ENCODE data around the gene RPL11.

RPL11 gene

DNA sequence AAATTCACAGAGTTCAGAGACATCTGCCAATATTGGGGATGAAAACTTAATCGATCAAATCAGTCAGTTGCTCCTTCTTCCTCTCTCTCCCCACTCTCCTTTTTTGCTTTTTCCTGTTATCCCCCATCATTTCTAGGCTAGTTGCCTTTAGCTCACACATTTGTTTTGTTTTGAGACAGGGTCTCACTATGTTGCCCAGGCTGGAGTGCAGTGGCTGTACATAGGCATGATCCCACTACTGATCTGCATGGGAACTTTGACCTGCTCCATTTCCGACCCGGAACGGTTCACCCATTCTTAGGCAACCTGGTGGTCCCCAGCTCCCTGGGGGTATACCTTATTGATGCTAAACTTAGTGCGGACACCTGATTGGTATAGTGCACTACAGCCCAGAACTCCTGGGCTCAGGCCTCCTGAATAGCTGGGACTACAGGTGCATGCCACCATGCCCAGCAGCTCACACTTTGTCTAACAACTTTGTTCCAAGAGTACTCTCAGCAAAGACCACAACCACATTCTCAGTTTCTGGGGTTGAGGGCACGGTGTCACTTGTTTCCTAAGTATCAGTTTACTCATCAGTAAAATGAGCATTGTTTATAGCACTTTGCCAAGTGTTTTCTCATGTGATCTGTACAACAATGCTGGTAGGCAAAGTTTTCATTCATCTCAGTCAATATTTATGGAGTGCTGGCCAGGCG lies 45.0 kb downstream of the RPL11 start:
- no peak for DNase-seq

DNA sequence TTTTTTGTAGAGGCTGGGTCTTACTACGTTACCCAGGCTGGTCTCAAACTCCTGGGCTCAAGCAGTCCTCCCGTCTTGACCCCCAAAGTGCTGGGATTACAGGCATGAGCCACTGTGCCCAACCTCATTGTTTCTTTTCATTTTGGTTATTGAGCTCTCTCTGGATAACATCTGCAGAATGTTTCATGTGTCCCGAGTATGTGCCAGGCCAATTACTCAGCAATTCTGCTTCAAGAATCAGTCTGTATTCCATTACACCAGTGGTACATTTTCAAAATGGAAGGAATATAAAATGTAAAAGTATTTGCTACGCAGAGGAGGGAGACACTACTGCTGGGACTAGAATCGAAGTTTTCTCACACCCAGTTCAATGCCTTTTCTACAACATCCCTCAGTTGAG lies 50.0 kb downstream of the RPL11 start:
- DNase-seq, result no peak

DNA sequence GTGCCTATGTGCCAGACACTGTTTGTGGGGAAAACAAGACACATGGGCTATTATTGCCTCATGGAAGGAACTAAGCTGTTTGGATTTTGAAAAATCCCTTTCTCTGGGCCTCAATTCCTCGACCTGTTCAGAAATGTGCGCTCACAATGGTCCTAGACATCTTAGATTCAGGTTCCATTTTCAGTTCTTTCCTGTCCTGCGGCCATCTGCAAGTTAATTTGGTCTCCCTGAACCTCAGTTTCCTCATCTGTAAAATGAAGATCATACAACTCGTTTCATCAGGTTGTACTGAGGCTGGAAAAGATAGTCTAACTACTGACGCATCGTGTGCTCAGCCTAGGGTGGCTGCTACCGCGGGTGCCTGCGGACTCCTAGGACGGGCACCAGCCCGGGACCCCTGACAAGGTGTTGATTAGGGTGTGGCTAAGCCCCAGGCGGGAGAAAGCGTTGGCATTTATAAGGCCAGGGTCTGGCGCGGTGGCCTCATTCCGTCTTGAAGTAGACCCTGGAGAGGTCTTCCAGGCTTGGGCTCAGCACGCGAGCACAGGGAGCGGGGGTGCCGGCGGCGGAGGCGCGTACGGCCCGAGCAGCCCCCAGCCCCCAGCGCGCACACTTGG lies 51.2 kb downstream of the RPL11 start:
- DNase-seq, result no peak

DNA sequence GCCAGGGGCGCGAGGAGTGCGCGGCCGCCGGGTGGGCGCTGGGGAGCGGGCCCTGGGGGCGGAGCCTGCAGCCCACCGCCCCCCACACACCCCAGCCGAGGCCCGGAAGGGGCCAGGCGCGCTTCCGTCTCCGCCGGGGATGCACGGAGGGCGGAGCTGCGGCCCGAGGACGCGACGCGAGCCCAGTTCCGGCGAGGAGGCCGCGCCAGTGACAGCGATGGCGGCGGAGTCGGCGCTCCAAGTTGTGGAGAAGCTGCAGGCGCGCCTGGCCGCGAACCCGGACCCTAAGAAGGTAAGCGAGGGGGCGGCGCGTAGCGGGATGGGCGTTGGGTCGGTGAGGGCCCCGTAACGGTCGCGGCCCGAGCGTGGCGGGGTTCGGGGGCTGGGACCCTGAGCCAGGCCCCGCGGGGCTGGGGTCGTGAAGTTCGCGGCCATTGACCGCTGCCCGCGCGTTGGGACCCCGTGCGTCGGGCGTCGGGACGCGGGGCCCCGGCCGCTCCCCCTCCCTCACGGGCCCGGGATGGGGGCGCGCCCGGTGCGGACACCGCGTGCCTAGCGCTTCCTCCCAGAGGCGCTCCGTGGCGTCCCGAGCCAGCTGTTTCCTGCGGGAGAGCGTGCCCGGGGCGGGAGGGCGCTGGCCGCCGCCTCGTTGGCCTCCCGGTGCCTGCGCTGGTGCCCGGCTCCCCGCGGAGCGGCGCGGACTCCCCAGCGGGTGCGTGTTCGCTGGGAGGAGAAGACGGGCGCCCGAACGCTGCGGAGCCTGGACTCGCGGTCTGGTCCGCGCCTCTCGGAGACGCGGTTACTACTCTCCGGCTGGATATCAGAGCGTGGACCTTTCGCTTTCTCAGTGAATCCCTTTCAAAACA lies 51.9 kb downstream of the RPL11 start, which contains the start of gene ELOA:
ELOA (plus strand) TSS at position 185 of the 866 bp plus-strand sequence; CDS start at position 218, 33 bp downstream.
- peak; percentile 90 for DNase-seq

DNA sequence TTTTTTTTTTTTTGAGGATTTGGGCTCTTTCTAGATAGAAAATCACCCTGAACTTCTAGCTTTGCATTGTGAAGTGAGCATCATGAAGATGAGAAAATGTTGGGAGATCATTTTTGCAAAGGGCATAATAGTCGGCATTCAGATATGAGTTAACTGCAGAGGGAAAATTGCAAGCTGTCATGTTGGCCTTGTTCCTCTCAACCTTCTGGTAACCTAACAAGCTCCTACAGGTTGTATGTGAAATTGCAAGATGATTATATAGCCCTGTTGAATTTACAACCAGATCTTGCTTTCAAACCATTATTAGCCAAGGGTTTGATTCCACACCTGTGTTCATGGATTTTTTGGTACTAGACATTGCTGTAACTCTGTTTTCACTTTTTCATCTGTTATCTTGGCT lies 53.9 kb downstream of the RPL11 start:
- DNase-seq, result peak; percentile 13

All from eye (tissue), 1 donor.